Activated CD8-positive, alpha-beta memory T cell treated with anti-CD3 and anti-CD28 coated beads for 36 hours (primary cell): ENCODE data around the gene GLIPR1L1. TPM values are rescaled to one million over a fixed set of nuclear protein-coding genes. Genes with fewer than 3 reads are reported as not detected.

Experiments
- total RNA-seq, 2 experiments: library from RNA; stranded (reverse); gene quantifications; one replicate each; pipeline ENCODE4 v1.2.3, GENCODE V29; 2021

GLIPR1L1 gene
- total RNA-seq, 2 experiments from 2014 or later = not detected

Other genes starting within 250 kb of the GLIPR1L1 start
- gene KCNC2, start 124.8 kb upstream of the GLIPR1L1 start, total RNA-seq = not detected
- gene CAPS2, start 4.3 kb upstream of the GLIPR1L1 start, total RNA-seq = 1 to 10 TPM; 1.9 to 2.4 TPM
- not detected for gene GLIPR1L2, start 56.4 kb downstream of the GLIPR1L1 start, total RNA-seq
- 10 to 100 TPM; 20.8 to 22.4 TPM for gene GLIPR1, start 146.1 kb downstream of the GLIPR1L1 start, total RNA-seq
- gene KRR1, start 176.9 kb downstream of the GLIPR1L1 start, total RNA-seq = 100 to 1,000 TPM; 145 to 157 TPM